GM19438 (cell line): ENCODE results near the gene MYO15B.
A peak's percentile ranks its signal among the peaks of the same experiment; 100 is the strongest.
"Not testable (repeated sequence)": the region's sequence is repeated elsewhere in the genome, so short reads cannot be mapped to it uniquely, and the experiment has no call there.

Experiments used
- ATAC-seq: cut with Tn5 transposase; IDR thresholded peaks from one replicate; pipeline ENCODE4 v1.9.1; 2021; ENCODE audit warnings: low read depth; ENCODE audit not compliant: unreplicated experiment

MYO15B gene

DNA sequence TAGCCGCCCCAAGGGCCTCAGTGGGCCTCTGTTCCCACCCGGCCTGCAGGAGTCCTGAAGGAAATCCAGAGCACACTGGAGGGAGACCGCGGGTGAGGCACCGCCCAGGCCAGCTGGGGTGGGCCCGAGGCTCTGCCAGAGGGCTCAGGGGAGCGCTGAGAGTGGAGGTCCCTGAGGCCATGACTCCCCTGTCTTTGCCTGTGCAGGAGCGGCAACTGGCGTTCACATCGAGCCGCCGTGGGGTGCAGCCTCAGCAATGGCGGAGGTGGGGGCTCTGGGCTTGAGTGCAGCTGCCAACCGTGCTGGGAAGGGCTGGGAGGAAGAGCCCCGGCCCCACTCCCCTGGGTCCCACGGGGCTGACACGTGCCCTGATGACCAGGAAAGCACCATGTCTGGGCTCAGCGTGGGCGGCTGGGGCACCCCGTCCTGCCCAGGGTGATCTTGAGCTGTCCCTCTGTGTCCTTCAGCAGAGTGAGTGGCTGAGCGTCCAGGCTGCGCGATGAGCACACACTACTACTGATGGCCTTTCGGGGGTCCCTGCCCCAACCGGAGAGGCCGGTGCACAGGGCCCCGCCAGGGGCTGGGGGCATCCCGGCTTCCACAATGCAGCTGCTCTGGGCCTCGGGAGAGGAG, 13.1 kb upstream of the MYO15B start:
- ATAC-seq = no peak

DNA sequence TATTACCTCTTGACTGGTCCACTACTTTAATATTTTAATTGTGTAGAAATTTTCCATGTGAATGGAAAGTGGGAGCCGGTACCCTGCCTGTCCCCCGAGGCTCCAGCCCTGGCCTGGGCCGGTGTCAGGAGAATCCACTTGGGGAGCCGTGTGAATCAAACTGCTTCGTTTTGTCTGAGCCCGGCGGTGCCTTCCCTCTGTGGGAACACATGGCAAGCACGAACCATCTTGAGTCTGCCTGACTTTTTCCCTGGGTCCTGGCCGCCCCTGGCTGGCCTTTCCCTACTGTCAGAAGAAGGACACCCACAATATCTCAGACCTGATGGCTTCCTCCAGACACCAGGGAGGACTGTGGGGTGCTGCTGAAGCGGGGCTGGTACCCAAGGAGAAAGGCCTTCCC, 12.4 kb upstream of the MYO15B start:
- no peak for ATAC-seq

DNA sequence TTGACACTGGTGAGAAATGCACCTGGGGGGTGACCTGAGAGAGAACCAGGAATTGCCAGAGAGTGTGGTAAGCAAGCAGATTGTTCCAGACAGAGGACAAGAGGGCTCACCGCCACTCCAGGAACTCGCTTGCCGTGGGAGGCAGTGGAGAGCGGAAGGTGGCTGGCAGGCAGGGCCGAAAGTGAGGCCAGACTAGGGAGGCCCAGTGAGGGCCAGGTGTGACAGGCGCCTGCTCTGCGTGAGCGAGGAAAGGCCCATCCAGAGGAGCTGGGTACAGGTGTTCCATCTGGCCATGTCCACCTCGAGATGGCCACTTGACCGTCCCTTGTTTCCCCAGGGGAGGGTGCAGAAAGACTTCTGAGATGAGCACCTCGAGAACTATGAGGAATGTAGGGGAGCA, 11.9 kb upstream of the MYO15B start:
- no peak for ATAC-seq

DNA sequence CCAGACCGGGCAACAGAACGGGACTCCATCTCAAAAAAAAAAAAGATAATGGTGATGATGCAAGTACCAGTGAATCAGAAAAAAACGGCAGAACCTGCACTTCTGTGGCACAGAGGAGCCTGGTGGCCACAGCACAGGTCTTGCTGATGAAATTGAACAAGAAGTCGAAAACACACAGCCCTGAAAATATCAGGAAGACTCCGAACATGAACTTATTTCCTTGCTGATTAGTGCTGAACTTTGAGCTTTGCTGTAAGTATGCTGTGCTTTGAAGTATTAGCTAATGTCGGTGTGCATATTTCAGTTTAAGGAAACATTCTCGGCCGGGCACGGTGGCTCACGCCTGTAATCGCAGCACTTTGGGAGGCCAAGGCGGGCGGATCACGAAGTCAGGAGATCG, 10.9 kb upstream of the MYO15B start:
- ATAC-seq = no peak

DNA sequence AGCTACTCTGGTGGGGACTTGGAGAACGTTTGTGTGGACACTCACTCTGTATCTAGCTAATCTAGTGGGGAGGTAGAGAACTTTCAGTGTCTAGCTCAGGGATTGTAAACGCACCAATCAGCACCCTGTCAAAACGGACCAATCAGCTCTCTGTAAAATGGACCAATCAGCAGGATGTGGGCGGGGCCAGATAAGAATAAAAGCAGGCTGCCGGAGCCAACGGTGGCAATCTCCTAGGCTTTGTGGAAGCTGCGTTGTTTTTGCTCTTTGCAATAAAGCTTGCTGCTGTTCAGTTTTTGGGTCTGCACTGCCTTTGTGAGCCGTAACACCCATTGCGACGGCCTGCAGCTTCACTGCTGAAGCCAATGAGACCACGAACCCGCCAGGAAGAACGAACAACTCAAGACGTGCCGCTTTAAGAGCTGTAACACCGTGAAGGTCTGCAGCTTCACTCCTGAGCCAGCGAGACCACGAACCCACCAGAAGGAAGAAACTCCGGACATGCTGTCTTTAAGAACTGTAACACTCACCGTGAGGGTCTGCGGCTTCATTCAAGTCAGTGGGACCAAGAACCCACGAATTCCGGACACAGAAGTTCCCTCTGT, 6.4 kb upstream of the MYO15B start:
- not testable (repeated sequence) for ATAC-seq

DNA sequence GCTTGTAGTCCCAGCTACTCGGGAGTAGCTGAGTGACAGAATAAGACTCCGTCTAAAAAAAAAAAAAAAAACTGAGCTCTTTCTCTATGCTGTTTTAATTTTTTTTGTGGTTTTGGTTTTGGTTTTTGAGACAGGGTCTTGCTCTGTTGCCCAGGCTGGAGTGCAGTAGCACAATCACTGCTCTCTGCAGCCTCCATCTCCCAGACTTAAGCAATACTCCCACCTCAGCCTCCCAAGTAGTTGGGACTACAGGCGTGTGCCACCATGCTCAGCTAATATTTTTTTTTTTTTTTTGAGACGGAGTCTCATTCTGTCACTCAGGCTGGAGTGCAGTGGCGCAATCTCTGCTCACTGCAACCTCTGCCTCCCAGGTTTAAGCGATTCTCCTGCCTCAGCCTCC, 4.4 kb upstream of the MYO15B start:
- ATAC-seq = not testable (repeated sequence)

DNA sequence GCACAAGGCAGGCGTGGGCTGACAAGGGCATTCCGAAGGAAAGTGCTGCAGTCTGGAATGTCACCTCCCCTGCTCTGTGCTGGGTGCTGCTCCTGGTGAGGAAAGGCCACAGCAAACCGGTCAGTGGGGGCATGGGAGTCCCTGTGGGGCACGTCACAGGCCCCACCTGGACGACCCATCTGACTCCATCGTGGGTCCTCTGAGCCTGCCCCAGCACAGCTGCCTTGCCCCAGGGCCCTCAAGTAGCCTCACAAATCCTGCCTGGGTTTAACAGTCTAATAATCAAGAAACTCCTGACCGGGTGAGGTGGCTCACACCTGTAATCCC, 2.8 kb upstream of the MYO15B start:
- ATAC-seq = no peak

DNA sequence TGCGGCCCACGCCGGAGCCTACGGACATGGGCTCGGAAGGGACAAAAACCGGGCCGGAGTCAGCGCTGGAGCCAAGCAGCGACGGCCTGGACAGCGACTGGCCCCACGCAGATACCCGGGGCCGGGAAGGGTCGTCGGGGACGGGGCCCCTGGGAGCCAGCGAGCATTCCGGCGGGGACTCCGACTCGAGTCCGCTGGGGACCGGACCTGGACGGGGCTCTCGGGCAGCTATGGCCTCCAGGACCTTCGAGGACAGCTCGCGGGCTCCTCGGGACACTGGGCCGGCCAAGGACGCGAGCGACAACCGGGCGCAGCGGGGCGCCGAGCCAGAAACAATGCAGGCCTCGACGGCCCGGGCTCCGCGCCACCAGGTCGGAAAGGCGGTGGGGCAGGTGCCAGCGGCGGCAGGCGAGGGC, 1.0 kb downstream of the MYO15B start:
- ATAC-seq = peak; percentile 24

DNA sequence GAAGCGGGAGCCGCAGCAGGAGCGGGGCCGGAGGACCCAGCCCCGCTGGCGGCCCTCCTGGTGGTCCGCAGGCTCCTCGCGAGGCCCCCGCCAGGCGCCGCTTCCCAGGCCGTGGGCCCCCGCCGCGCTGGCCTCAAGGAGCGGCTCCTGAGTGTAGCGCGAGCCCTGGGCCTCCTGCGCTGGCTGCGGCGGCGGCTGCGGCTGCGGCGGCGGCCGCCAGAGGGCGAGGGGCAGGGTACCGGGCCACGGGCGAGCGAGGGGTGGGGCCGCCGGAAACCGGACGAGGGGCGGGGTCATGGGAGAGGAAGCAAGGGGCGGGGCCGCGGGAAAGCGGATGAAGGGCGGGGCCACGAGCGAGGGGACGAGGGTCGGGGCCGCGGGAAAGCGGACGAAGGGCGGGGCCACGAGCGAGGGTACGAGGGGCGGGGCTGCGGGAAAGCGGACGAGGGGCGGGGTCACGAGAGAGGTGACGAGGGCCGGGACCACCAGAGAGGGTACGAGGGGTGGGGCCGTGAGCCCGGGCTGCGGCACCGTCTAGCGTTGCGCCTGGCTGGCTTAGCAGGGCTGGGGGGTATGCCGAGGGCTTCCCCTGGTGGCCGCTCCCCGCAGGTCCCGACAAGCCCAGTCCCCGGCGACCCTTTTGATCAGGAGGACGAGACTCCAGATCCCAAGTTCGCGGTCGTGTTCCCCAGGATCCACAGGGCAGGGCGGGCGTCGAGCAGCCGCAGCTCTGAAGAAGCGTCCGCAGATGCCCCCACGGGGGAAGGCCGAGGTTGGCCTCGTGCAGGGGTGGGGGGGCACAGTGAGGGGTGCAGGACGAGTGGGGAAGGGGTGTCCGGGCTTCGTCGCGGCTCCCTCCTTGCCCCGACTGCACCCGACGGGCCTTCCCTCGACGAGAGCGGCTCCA, 1.7 kb downstream of the MYO15B start:
- ATAC-seq = peak; percentile 59

DNA sequence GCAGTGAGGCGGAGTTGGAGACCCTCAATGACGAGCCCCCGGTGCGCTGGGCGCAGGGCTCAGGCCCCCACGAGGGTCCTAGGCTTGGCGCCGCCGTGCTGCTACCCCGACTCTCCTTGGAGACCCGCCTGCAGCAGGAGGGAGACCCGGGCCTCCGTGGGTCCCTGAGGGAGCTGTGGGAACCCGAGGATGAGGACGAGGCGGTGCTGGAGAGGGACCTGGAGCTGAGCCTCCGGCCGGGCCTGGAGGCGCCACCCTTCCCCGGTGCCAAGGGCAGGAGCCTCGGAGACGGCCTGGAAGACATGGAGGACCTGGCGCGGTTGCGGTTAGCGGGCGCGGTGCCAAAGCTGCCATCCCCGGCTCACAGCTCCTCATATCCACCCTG, 2.3 kb downstream of the MYO15B start:
- ATAC-seq = no peak

DNA sequence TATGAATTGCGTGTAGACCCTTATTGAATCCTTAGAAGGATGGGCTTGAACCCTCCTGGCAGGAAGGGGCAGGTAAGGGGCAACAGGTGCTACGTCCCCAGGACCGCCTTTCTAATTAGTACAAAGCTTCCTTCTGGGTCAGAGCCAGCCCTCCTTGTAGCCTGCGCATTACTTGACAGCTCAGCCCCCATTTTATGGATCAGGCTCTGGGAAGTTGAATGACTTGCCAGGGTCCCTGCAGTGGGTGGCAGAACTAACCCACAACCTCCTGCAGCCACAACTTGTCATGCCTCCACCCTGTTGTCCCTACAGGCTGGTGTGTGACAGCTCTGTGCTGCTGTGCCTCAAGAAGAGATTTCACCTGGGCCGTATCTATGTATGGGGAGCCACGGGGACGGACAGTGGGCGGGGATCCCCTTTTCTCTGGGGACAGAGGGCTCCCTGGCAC, 2.7 kb downstream of the MYO15B start:
- no peak for ATAC-seq

DNA sequence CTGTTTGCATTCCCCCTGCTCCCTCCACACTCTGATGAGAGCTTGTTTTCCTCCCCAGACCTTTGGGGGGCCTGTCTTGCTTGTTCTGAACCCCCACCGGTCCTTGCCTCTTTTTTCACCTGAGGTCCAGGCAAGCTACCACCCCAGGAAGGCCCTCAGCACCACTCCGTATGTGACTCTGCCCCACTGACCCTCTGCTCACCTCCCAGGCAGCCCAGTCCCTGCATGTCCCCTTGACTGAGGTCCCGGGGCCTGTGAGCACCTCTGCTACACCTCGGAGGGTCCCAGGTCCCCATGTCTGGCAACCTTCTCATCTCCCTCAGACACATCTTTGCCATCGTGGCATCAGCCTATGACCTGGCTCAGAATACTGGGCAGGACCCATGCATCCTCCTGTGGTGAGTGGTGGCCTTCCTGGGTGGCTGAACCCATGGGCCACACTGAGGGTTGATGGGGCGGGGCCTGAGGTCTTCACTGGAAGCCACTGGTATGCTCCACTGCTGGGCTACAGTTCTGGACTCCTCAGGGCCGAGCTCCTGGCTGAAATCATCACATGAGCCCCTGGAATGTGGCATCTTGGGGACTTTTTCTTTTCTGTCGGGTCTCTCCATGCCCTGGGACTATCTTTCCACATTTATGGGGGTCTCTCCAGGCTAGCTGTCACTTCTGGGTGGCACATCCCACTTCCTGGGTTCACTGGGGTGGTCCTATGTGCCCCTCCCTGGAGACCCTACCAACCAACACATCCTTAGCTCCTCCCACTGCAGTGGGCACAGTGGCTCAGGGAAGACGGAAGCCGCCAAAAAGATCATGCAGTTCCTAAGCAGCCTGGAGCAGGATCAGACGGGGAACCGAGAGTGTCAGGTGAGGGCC, 3.5 kb downstream of the MYO15B start:
- ATAC-seq = no peak

DNA sequence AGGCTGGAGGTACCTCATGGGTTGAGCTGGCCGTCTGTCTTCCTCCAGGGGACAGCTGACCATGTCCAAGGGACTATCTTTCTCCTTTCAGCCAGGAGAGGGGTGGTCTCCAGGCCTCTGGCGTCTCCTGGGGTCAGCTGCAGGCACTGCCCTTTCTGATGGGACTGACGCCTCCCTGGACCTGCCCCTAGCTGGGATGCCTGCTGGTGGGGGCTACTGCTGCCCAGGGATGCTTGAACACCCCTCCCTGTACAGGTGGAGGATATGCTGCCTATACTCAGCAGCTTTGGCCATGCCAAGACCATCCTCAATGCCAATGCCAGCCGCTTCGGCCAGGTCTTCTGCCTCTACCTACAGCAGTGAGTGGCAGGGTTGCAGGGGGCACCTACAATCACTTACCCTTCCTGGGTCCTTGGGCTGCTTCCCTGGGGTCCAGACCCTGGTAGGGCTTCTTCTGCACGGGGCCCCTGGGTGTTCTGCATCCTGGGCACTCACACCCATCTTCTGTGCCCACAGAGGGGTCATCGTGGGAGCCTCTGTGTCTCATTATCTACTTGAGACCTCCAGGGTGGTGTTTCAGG, 4.2 kb downstream of the MYO15B start:
- no peak for ATAC-seq

DNA sequence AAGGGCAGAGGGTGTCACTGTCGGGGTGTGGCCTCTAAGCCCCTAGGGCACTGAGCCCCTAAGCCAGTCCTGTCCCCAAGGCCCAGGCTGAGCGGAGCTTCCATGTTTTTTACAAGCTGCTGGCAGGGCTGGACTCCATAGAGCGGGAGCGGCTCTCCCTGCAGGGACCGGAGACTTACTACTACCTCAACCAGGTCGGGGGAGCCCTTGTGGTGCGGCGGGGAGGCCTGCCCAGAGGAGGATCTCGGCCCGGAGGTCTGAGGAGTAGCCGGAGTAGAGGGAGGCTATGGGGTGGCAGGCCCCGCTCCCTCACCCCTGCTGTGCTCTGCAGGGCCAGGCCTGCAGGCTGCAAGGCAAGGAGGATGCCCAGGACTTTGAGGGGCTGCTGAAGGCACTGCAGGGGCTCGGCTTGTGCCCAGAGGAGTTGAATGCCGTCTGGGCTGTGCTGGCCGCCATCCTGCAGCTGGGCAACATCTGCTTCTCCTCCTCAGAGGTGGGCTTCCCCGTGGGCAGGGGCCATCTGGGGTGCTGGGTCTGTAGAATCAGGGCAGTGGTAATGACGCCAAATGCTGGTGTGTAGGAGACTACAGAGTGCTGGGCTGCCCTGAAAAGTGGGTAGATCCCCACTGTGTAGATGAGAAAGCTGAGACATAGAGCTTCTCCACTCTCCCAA, 4.9 kb downstream of the MYO15B start:
- no peak for ATAC-seq

DNA sequence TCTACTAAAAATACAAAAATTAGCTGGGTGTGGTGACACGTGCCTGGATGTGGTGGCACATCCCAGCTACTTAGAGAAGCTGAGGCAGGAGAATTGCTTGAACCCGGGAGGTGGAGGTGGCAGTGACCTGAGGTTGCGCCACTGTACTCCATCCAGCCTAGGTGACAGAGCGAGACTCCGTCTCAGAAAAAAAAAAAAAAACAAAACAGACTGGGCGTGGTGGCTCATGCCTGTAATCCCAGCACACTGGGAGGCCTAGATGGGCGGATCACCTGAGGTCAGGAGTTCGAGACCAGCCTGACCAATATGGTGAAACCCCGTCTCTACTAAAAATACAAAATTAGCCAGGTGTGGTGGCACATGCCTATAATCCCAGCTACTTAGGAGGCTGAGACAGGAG, 5.8 kb downstream of the MYO15B start:
- not testable (repeated sequence) for ATAC-seq

DNA sequence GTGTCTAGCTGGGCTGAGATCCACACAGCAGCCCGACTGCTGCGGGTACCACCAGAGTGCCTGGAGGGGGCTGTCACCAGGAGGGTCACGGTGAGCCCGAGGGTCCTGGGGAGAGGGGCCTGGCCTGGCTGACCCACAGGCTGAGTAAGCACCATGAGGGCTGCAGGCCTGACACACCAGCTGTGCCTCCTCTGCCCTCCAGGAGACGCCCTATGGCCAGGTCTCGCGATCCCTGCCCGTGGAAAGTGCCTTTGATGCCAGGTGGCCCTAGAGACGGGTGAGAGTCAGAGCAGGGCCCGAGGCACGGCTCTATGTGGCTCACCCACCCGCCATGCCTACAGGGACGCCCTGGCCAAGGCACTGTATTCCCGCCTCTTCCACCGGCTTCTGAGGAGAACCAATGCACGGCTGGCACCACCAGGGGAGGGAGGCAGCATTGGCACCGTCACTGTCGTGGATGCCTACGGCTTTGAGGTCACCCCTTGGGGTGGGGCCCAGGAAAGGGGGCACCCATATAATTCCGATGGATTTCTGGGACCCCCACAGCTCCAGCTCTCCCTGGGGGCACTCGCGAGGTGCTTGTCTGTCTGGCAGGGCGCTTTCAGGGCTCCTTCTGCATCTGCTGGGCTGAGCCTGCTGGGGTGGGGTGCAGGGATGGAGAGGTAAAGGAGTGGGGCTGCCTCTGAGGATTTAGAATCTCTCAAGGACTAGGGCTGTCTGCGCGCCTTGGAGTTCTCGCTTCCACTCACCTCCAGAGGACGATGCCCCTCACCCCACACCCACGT, 7.1 kb downstream of the MYO15B start:
- ATAC-seq = no peak

DNA sequence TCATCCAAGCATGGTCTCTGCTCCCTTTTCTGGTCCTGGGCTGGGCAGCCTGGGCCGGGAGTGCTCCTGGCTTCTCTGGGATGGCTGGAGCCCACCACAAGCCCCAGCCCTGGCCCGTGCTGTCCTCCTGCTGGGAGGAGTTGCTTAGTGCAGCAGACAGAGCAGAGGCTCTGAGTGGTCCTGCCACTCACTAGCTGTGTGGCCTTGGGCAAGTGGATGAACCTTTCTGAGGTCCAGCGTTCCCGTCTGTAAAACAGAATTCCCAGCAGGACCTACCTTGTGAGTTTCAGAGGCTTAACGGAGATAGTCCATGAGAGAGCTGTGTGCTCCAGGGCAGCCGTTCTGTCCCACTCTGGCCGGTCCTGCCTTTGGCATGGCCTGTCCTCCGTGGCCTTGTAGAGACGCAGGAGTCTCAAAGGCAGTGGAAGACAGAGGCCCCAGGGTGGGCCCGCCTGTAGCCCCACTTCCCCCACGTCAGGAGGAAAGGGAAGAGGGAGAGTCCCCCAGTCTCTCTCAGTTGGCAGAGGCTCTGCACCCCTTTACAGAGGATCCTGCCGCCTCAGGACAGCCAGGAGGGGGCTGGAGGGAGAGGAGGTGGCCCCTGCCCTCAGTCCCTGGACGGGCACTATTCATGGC, 7.8 kb downstream of the MYO15B start:
- no peak for ATAC-seq

DNA sequence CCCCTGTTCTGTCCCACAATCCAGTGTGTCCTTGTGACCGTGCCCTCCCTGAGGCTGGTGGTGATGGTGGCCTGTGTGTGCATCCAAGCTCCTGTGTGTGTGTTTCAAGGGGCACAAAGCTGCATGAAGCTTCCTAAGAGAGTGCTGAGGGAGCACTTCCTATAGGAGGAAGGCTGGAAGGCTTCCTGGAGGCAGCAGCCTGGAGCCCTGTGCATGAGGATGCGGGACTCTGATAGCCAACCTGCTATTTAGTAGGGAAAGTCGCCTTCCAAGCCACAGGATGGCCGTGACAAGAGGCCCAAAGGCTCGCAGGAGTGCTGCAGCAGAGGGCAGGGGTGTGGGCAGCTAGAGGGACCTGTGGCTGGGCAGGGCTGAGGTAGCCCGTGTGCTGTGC, 8.3 kb downstream of the MYO15B start:
- ATAC-seq = no peak
